PC-9 (cell line): ENCODE measurements around the gene PLEKHA1. TPM values are rescaled to one million over a fixed set of nuclear protein-coding genes. Genes with fewer than 3 reads are reported as not detected.

Source experiments
- BruUV-seq: library from RNA; stranded (reverse); fragments of 400-500 nt; replicated peaks from 2 replicates; lab custom pipeline; 2021; lab: Mats Ljungman, UMichigan
- CTCF ChIA-PET: fragments of 300-600 bp; sonication (Branson Sonifier 250); formaldehyde crosslinking; loops from one replicate; lab custom pipeline; 2022; ENCODE audit warnings: antibody characterized with exemption; lab: Charles Lee
- POLR2A ChIA-PET: fragments of 300-600 bp; sonication (Branson Sonifier 250); formaldehyde crosslinking; loops from one replicate; lab custom pipeline; 2022; ENCODE audit warnings: antibody characterized with exemption; ENCODE audit not compliant: unreplicated experiment; lab: Charles Lee
- DNase-seq, 2 experiments: peaks; one replicate each; pipeline versions ENCODE4 v3.0.0 to v3.0.0-alpha.2; 2015 to 2022; ENCODE audit warnings: mixed read lengths in 1 of 2
- H2AFZ ChIP-seq: fragments of 200-600 bp; sonication (generic); 2 replicates; pipeline ENCODE4 v1.8.1; 2017; ENCODE audit warnings: antibody characterized with exemption
- H3F3A ChIP-seq: fragments of 200-600 bp; sonication (generic); 2 replicates; pipeline ENCODE4 v1.8.1; 2017; ENCODE audit warnings: antibody characterized with exemption, mild to moderate bottlenecking, low read depth; ENCODE audit not compliant: insufficient read depth
- H3K27ac ChIP-seq: fragments of 200-600 bp; sonication (generic); 2 replicates; pipeline ENCODE4 v1.6.1; 2016; ENCODE audit warnings: mixed run types
- H3K27me3 ChIP-seq: fragments of 200-600 bp; sonication (generic); 2 replicates; pipeline ENCODE4 v1.6.1; 2016; ENCODE audit warnings: low read depth, mixed run types; ENCODE audit not compliant: insufficient read depth
- H3K36me3 ChIP-seq: fragments of 200-600 bp; sonication (generic); 2 replicates; pipeline ENCODE4 v1.6.1; 2016; ENCODE audit warnings: low read depth, mixed run types
- H3K4me1 ChIP-seq: fragments of 200-600 bp; sonication (generic); replicated peaks from 2 replicates; pipeline ENCODE4 v1.6.1; 2016; ENCODE audit warnings: mixed run types; ENCODE audit not compliant: insufficient read depth
- H3K4me2 ChIP-seq: fragments of 200-600 bp; sonication (generic); 2 replicates; pipeline ENCODE4 v1.6.1; 2017; ENCODE audit warnings: mixed run types
- H3K4me3 ChIP-seq: fragments of 200-600 bp; sonication (generic); 2 replicates; pipeline ENCODE4 v1.6.1; 2016; ENCODE audit warnings: mixed run types
- H3K79me2 ChIP-seq: fragments of 200-600 bp; sonication (generic); 2 replicates; pipeline ENCODE4 v1.6.1; 2017; ENCODE audit warnings: low read depth, mixed run types
- H3K9me2 ChIP-seq: fragments of 200-600 bp; sonication (generic); 2 replicates; pipeline ENCODE4 v1.8.1; 2017; ENCODE audit warnings: mild to moderate bottlenecking; ENCODE audit not compliant: insufficient read depth
- H3K9me3 ChIP-seq: fragments of 200-600 bp; sonication (generic); 2 replicates; pipeline ENCODE4 v1.8.1; 2016; ENCODE audit warnings: low read depth; ENCODE audit not compliant: insufficient read depth
- H4K20me1 ChIP-seq: fragments of 200-600 bp; sonication (generic); 2 replicates; pipeline ENCODE4 v1.8.1; 2017; ENCODE audit not compliant: insufficient read depth
- EZH2 ChIP-seq: fragments of 200-600 bp; sonication (generic); IDR thresholded peaks from 2 replicates; pipeline ENCODE4 v1.8.0; 2017; ENCODE audit warnings: antibody characterized with exemption, low read depth
- intact Hi-C: fragments of 100-400 bp; cut with micrococcal nuclease; formaldehyde crosslinking; loops from one replicate; pipeline ENCODE4 v1.10.0; 2022; ENCODE audit not compliant: unreplicated experiment
- total RNA-seq: library from RNA; stranded (reverse); gene quantifications from 2 replicates; pipeline ENCODE4 v1.2.3, GENCODE V29; 2021
- TF ChIP-seq, protein P1 (sequence below): fragments of 200-600 bp; sonication (generic); conservative IDR thresholded peaks from 2 replicates; pipeline ENCODE4 v1.6.1; 2017; ENCODE audit warnings: mixed run types, antibody characterized with exemption, mild to moderate bottlenecking, moderate library complexity

PLEKHA1 gene
- total RNA-seq, 1 experiment from 2014 or later: 33.8 TPM

DNA sequence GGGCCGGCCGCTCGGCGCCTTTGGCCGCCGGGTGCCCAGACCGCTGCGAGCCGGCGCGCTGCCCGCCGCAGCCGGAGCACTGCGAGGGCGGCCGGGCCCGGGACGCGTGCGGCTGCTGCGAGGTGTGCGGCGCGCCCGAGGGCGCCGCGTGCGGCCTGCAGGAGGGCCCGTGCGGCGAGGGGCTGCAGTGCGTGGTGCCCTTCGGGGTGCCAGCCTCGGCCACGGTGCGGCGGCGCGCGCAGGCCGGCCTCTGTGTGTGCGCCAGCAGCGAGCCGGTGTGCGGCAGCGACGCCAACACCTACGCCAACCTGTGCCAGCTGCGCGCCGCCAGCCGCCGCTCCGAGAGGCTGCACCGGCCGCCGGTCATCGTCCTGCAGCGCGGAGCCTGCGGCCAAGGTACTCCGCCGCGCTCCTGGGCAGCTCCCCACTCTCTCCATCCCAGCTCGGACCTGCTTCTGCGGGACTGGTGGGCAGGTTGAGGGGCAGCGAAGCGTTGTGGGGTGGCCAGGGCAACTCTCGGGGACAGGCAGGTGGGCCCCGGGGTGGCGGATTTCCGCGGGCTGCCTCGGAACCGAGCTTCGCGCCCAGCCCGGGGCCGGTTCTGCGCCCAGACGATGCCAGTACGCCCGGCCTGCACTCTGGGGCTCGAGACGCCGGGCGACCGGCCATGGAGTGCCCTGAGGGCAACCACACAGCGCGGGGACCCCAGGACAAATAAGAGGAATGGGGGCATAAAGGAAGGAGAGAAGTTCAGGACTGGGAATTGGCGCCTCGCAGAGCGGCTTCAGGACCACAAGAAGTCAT lies 87.4 kb downstream of the PLEKHA1 start:
- H3K27ac ChIP-seq: no peak overlapping the region
- intact Hi-C loops: no loop called here
- H3F3A ChIP-seq: no peaks in the 10 kb centered on the region
- H3K4me3 ChIP-seq: no peak overlapping the region
- peak in 1 of 2 experiments; percentile 44 for DNase-seq
- ChIA-PET POLR2A (no interaction called here), CTCF (no interaction called here)
- TF ChIP-seq EZH2: no peak
- TF ChIP-seq, protein P1, sequence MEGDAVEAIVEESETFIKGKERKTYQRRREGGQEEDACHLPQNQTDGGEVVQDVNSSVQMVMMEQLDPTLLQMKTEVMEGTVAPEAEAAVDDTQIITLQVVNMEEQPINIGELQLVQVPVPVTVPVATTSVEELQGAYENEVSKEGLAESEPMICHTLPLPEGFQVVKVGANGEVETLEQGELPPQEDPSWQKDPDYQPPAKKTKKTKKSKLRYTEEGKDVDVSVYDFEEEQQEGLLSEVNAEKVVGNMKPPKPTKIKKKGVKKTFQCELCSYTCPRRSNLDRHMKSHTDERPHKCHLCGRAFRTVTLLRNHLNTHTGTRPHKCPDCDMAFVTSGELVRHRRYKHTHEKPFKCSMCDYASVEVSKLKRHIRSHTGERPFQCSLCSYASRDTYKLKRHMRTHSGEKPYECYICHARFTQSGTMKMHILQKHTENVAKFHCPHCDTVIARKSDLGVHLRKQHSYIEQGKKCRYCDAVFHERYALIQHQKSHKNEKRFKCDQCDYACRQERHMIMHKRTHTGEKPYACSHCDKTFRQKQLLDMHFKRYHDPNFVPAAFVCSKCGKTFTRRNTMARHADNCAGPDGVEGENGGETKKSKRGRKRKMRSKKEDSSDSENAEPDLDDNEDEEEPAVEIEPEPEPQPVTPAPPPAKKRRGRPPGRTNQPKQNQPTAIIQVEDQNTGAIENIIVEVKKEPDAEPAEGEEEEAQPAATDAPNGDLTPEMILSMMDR: no peak
- peaks cover 13% of the 10 kb centered on the region for H3K27me3 ChIP-seq
- no peaks in the 10 kb centered on the region for H3K4me1 ChIP-seq
- no peaks in the 10 kb centered on the region for H3K9me3 ChIP-seq
- no peak overlapping the region for H3K4me2 ChIP-seq
- no peaks in the 10 kb centered on the region for H3K36me3 ChIP-seq
- no peaks in the 10 kb centered on the region for H4K20me1 ChIP-seq
- H2AFZ ChIP-seq: no peak overlapping the region
- no peaks in the 10 kb centered on the region for H3K79me2 ChIP-seq
- H3K9me2 ChIP-seq: no peaks in the 10 kb centered on the region
- BruUV-seq: no TSS peak

DNA sequence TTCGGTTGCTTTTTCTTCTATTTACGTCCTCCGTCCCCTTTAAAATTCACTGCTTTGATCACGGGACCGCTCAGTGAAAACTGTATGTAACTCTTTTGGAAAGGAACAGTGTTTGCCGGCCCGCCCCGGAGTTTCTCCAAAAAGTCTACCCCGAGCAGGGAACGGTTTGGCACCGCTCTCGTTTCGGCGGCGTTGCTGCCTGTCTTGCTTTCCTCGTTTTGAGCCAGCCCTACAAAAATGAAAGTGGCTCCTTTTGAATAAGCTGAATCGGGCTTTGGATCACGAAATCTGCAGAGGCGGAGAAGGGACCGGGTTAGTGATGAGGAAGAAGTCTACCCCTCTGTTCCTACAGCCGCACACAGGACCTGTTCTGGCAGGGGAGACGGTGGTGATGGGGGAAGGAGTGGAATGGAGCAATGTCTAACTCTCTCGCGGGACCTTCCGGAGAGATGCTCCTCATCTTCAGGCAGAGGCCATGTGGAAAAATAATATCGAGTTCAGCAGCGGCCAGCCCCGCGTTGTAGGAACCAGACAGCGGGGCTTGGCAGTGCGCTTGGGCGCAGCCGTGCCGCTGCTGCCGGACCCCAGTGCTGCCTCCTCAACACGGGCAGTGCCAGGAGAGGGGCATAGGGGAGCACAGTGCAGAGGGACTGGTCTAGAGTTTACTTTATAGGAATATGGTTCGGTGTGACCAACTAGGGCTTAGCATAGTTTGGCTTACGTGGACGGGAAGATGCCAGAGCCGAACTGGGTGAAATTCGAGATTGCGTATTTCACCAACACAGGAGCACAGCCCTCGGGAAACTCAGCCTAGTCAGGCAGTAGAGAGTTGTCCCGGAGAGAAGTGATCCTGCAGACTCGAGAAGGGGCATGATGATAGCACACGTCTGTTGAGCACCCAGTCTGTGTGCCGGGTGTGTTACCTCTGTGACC lies 88.3 kb downstream of the PLEKHA1 start:
- H3K27ac ChIP-seq: no peak overlapping the region
- ChIA-PET POLR2A (no interaction called here), CTCF (no interaction called here)
- no peak for DNase-seq
- H3K9me2 ChIP-seq: no peaks in the 10 kb centered on the region
- H2AFZ ChIP-seq: no peak overlapping the region
- no peaks in the 10 kb centered on the region for H4K20me1 ChIP-seq
- no peak overlapping the region for H3K4me3 ChIP-seq
- H3K4me2 ChIP-seq: no peak overlapping the region
- TF ChIP-seq EZH2: no peak
- TF ChIP-seq, protein P1: no peak
- intact Hi-C loops: no loop called here
- TSS peak; percentile 26 for BruUV-seq
- H3K79me2 ChIP-seq: no peaks in the 10 kb centered on the region
- no peaks in the 10 kb centered on the region for H3K9me3 ChIP-seq
- no peaks in the 10 kb centered on the region for H3K4me1 ChIP-seq
- no peaks in the 10 kb centered on the region for H3F3A ChIP-seq
- H3K27me3 ChIP-seq: peaks cover 13% of the 10 kb centered on the region
- no peaks in the 10 kb centered on the region for H3K36me3 ChIP-seq

DNA sequence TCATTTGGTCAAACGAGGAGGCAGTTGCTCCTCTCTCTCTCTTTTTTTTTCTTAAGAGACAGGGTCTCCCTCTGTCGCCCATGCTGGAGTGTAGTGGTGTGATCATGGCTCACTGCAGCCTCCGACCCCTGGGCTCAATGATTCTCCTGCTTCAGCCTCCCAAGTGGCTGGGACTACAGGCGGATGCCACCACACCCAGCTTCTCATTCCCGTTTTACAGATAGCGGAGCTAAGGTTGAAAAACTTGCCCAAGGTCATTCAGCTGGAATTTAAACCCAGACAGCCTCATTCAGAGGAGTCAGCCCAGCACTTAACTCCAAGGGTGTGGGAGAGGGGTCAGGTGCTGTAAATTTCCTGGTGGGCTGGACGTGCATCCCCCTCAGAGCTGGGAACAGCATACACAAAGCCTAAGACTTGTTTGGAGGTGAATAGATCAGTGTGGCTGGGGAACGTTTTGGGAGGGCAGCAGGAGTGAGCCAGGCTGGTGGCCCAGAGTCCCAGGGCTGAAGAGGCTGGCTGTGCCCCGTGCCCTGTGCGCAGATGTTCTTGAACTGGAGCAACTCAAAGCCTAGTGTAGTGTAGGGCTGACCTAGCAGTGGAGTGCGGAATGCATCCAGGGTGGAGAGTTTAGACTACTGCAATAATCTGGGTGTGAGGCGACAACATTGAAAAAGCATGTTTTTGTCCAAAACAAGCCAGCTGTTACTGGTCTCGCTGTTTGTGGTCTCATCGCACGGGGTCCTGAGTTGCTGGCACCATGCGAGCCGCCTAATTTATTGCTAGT lies 89.2 kb downstream of the PLEKHA1 start:
- Histone ChIP-seq H3K9me2 (no peaks in the 10 kb centered on the region), H3K4me2 (no peak overlapping the region), H3K79me2 (no peaks in the 10 kb centered on the region), H3K27ac (no peak overlapping the region), H3K4me1 (0 out of 2 replicates have a peak, but pooled peaks cover 3% of the 10 kb centered on the region), H3K4me3 (no peak overlapping the region), H3K9me3 (no peaks in the 10 kb centered on the region), H2AFZ (no peak overlapping the region), H4K20me1 (no peaks in the 10 kb centered on the region), H3F3A (no peaks in the 10 kb centered on the region), H3K36me3 (no peaks in the 10 kb centered on the region), H3K27me3 (peaks cover 13% of the 10 kb centered on the region)
- intact Hi-C loops: no loop called here
- no peak for DNase-seq
- POLR2A ChIA-PET: no interaction called here
- BruUV-seq: no TSS peak
- no peak for TF ChIP-seq EZH2
- TF ChIP-seq, protein P1: no peak
- CTCF ChIA-PET: no interaction called here
